Mesenteric fat pad (tissue), 1 donor: ENCODE results near the gene KCNK13. TPM values are rescaled to one million over a fixed set of nuclear protein-coding genes. Genes with fewer than 3 reads are reported as not detected.

Experiments used
- DNase-seq: peaks from one replicate; pipeline ENCODE4 v3.0.0-alpha.2; 2020; ENCODE audit warnings: low spot score
- total RNA-seq: library from RNA; stranded (reverse); fragmentation: NEBNext Ultra II Directional; extraction: Animal tissue kit (Norgen Biotek cat#: 25700); gene quantifications from one replicate; pipeline ENCODE4 v1.2.1, GENCODE V29; 2021
- donor health status: DM: yes; HTN: yes; CAD: no.

The KCNK13 gene
- total RNA-seq, 1 donor from 2014 or later, result 1.3 TPM

GRCh38 chr14:90132821-90133570, 71.2 kb downstream of the KCNK13 start:
- DNase-seq, result no peak

DNA sequence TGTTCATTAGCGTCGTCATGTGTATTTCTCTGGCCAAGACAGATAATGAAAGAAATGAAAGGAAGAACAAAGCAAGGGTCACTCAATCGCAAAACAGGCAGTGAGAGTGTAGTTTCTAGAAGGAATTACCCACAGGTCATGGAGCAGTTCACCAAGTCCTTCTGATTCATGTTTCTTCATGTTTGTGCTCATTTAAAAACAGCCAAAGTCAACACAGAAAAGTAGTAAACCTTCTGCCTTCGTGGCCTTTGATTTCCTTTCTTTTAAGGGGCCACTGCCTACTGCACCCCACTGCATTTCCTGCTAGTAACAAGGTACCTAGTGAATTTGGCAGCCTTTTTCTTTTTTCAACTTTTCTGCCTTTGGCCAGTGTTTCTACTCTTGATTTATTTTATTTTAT, 75.1 kb downstream of the KCNK13 start:
- DNase-seq, result no peak

DNA sequence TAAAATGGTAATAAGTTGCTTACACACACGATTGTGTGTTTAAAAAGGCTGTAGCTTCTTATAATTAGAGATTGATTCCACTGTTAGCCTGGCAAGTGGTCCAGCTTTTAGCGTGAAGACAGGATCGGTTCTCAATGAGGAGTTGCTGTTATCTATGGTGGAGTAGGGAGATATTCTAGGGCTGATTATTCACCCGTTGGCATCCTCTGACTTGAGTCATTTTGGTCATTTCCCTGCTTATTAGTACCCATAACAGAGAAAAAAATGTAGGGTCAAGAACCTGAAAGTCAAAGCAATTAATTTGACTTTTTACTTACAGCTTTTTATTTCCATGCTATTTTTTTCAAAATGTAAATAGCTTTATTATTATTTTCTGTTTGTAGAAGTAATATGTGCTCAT, 76.0 kb downstream of the KCNK13 start:
- DNase-seq, result no peak

GRCh38 chr14:90139199-90139598, 77.4 kb downstream of the KCNK13 start:
- no peak for DNase-seq

DNA sequence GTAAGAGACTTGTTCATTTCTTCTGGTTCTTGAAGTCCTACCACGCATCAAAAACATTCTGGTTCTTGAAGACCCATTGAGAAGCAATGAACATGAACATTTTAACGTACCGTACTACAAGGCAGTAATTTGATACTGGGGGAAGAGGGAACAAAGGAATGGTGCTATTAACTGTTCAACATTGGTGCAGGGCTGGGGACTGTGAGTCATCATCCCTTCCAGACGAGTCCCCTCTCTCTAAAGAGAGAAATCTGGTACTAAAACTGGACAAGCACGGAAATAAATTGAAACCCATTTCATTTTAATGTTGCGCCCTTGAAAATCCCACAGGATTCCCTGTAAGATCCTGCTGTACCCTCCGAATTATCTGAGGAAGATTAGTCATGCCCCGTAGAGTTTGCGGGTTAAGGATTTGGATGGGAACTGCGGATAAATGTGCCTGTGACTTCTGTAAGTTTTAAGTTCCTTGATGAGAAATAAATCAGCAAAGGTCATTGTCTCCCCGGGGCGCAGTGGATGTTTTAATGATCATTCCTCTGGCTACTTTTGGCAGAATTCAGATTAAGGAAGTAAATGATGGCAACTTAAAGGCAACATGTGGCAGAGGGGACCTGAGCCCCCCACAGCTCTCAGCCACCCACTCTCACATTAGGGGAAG, 78.6 kb downstream of the KCNK13 start:
- no peak for DNase-seq

- DNase-seq, result no peak
Observed at GRCh38 chr14:90140956-90141316, 79.1 kb downstream of the KCNK13 start.

GRCh38 chr14:90153429-90153828, 91.6 kb downstream of the KCNK13 start:
- no peak for DNase-seq

DNA sequence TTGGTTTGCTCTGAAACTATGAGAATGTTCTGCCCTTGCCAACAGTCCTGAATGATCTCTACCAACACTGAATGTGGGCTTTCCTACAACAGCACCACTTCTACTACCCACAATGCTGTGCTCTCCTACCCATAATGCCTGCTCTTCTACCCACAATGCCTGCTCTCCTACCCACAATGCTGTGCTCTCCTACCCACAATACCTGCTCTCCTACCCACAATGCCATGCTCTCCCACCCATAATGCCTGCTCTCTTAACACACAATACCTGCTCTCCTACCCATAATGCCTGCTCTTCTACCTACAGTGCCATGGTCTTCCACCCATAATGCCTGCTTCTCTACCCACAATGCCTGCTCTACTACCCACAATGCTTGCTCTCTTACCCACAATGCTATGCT, 92.3 kb downstream of the KCNK13 start:
- DNase-seq, result no peak

DNA sequence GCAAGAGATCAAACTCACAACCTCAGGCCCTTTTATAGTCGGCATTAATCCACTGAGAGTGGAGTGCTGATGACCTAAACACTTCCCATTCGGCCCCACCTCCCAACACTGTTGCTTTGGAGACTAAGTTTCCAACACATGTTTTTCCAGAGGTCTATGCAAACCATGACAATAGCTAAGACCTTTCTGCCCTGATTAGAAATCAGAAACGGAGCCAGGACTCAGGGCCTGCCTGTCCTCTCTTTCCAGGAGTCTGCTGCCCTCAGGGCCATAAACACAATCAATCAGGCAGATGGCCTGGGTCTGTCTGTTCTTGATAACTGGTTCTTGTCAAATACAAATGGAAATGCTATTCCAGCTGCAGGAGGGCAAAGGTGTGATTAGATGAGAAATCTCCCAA, 97.4 kb downstream of the KCNK13 start:
- DNase-seq, result no peak

DNA sequence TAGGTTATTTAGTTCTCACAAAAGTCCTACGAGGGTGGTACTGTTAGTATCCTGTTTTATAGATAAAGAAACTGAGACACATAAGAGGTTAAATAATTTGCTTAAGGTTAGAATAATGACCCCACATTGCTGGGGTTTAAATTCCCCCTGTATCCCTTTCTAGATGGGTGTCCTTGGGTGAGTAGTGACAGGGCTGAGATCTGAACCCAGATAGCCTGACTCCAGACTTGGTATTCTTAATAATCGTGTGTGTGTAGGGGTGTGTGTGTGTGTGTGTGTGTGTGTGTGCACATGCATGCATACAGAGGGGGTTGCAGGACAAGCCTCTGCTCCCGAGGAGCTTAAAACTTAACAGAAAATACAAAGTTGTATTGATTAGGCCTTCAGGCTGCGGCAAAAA, 97.9 kb downstream of the KCNK13 start:
- DNase-seq, result no peak

- no peak for DNase-seq
Observed at GRCh38 chr14:90161129-90161528, 99.3 kb downstream of the KCNK13 start.

GRCh38 chr14:90168425-90169105, 106.8 kb downstream of the KCNK13 start:
- no peak for DNase-seq

GRCh38 chr14:90175631-90176030, 113.8 kb downstream of the KCNK13 start:
- DNase-seq, result no peak

GRCh38 chr14:90177539-90178189, 115.9 kb downstream of the KCNK13 start:
- DNase-seq, result no peak

DNA sequence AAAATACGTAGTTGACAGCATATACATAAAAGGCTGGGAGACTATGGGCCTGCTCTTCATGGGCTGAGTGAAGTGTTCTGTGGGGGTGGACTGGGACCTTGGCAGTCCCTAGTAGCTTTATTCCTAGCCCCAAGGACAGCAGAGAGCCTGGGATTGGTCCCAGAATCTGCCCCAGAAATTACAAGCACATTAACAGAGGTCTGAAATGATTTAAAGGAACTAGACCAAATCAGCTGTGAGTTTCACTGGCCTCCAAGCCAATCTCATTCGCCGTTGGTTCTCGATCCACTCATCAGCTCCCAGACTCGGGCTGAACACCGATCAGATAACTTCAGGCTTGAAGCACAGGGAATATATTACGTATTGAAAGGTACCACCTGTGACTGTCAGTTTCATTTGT, 117.6 kb downstream of the KCNK13 start:
- no peak for DNase-seq

GRCh38 chr14:90179809-90180779, 118.3 kb downstream of the KCNK13 start:
- DNase-seq, result no peak

DNA sequence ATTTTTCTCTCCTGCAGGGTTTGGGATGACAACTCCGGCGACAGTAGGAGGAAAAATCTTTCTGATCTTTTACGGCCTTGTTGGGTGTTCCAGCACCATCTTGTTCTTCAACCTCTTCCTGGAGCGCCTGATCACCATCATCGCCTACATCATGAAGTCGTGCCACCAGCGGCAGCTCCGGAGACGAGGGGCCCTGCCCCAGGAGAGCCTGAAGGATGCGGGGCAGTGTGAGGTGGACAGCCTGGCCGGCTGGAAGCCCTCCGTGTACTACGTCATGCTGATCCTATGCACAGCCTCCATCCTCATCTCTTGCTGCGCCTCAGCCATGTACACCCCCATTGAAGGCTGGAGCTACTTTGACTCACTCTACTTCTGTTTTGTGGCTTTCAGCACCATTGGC, 122.3 kb downstream of the KCNK13 start:
- no peak for DNase-seq

DNA sequence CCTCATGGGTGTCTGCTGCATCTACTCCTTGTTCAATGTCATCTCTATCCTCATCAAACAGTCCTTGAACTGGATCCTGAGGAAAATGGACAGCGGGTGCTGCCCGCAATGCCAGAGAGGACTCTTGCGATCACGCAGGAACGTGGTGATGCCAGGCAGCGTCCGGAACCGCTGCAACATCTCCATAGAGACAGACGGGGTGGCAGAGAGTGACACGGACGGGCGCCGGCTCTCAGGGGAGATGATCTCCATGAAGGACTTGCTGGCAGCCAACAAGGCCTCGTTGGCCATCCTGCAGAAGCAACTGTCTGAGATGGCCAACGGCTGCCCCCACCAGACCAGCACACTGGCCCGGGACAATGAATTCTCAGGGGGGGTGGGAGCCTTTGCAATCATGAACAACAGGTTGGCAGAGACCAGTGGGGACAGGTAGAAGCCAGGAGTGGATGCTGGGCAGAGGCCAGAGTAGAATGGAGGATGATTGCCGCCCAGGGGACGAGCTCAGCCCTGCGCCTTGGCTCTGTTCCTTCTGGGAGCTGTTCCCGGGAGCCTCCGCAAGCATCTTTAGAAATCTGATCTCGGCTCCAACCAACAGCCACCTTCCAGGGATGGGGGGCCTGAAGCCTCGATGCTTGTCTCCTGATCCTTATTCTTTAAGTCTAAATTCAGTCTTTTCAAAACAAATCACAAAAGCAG, 122.9 kb downstream of the KCNK13 start:
- DNase-seq, result no peak

- DNase-seq, result no peak
Observed at GRCh38 chr14:90188588-90188987, 126.8 kb downstream of the KCNK13 start.

DNA sequence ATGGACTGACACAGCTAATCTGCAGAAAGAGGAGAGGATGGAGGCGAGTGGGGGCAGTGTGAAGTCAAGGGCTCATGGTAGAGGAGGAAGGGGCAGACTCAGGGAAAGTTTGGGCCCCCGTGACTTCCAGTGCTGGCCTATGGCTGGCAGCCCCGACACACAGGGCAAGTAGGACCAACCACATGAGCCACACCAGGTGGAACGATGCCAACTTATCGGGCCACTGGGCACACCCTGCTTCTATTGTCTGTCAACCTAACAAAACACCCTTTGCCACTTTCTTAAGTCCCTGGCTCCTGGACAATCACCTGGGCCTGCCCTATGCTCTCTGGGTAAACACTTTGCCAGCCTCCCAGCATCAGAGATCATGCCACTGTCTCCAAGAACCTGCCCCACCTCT, 129.4 kb downstream of the KCNK13 start:
- DNase-seq, result no peak
